K562 (cell line): ENCODE results near the gene PKLR. TPM values are rescaled to one million over a fixed set of nuclear protein-coding genes. Genes with fewer than 3 reads are reported as not detected.
A peak's percentile ranks its signal among the peaks of the same experiment; 100 is the strongest.

Source experiments
- ATAC-seq: fragments of 200-7000 bp; cut with Tn5 transposase; 3 replicates; pipeline ENCODE4 v1.9.1; 2020; ENCODE audit warnings: moderate library complexity
- BruUV-seq: library from RNA; stranded (reverse); fragments of 400-500 nt; replicated peaks from 2 replicates; lab custom pipeline; 2021; lab: Mats Ljungman, UMichigan
- CTCF ChIA-PET: fragments of 300-600 bp; formaldehyde crosslinking; extraction: SDS; loops from one replicate; lab custom pipeline; 2021; ENCODE audit warnings: low intra/inter-chr PET ratio; lab: Yijun Ruan, JAX
- POLR2A ChIA-PET: fragments of 300-600, 350-650 bp; sonication (Branson Sonifier 250); formaldehyde crosslinking; extraction: SDS; loops from one replicate; lab custom pipeline; 2021; ENCODE audit warnings: antibody characterized with exemption, inconsistent platforms; lab: Yijun Ruan, JAX
- DNase-seq, 4 experiments: peaks; one replicate each; pipeline versions ENCODE4 v3.0.0 to v3.0.0-alpha.2; 2011 to 2018; ENCODE audit warnings: low spot score in 3 of 4, mixed read lengths in 3 of 4; ENCODE audit errors: extremely low read depth in 1 of 4
- FAIRE-seq: peaks from 2 replicates; lab custom pipeline; 2011; peaks lifted over from hg19 to GRCh38; lab: Jason Lieb, UNC
- H2AFZ ChIP-seq: 2 replicates; pipeline ENCODE4 v1.6.0; 2011; ENCODE audit warnings: low read depth, low read length, control low read depth, inconsistent platforms
- H3K27ac ChIP-seq: fragments of 200-600 bp; 3 replicates; pipeline ENCODE4 v1.8.0; 2011; ENCODE audit warnings: low read depth, mild to moderate bottlenecking, control low read depth, inconsistent platforms, low read length, moderate library complexity, mixed read lengths; ENCODE audit errors: extremely low read depth
- H3K27me3 ChIP-seq, 2 experiments: fragments of 300-600 bp in 1 of 2; 2 replicates in 1 of 2; 3 replicates in 1 of 2; pipeline versions ENCODE4 v1.6.0 to v1.8.0; 2011; ENCODE audit warnings: inconsistent platforms in 2 of 2, low read length in 2 of 2, mild to moderate bottlenecking in 1 of 2, mixed read lengths in 1 of 2, moderate library complexity in 1 of 2; ENCODE audit not compliant: control insufficient read depth in 2 of 2, insufficient read depth in 2 of 2
- H3K36me3 ChIP-seq: fragments of 300-600 bp; 3 replicates; pipeline ENCODE4 v1.8.0; 2011; ENCODE audit warnings: mild to moderate bottlenecking, low read length, inconsistent platforms; ENCODE audit not compliant: control insufficient read depth, insufficient read depth
- H3K4me1 ChIP-seq, 2 experiments: fragments of 200-600 bp in 1 of 2; replicated peaks in 1 of 2; 2 replicates in 1 of 2; 3 replicates in 1 of 2; pipeline versions ENCODE4 v1.5.1 to v1.8.0; 2011; ENCODE audit warnings: inconsistent platforms in 2 of 2, low read length in 2 of 2, mild to moderate bottlenecking in 1 of 2, mixed read lengths in 1 of 2, moderate library complexity in 1 of 2; ENCODE audit not compliant: control insufficient read depth in 2 of 2, insufficient read depth in 2 of 2
- H3K4me2 ChIP-seq: 2 replicates; pipeline ENCODE4 v1.6.1; 2011; ENCODE audit warnings: low read length, control low read depth, inconsistent platforms, mixed read lengths; ENCODE audit not compliant: insufficient read depth
- H3K4me3 ChIP-seq: fragments of 200-600 bp; sonication (generic), shearing (Covaris generic); 2 replicates; pipeline ENCODE4 v1.5.1; 2016; ENCODE audit warnings: control low read depth, inconsistent platforms
- H3K79me2 ChIP-seq: fragments of 200-600 bp; 3 replicates; pipeline ENCODE4 v1.8.0; 2011; ENCODE audit warnings: low read length, inconsistent platforms; ENCODE audit not compliant: control insufficient read depth, insufficient read depth
- H3K9ac ChIP-seq, 2 experiments: 2 replicates each; pipeline versions ENCODE4 v1.6.0 to v1.6.1; 2011; ENCODE audit warnings: low read depth in 2 of 2, low read length in 2 of 2, control low read depth in 1 of 2, inconsistent platforms in 1 of 2, mild to moderate bottlenecking in 1 of 2, mixed read lengths in 1 of 2; ENCODE audit not compliant: insufficient read depth in 1 of 2
- H3K9me1 ChIP-seq: one replicate; pipeline ENCODE4 v1.6.0; 2011; ENCODE audit warnings: inconsistent platforms, mild to moderate bottlenecking, low read length, moderate library complexity; ENCODE audit not compliant: control insufficient read depth, insufficient read depth
- H3K9me3 ChIP-seq: replicated peaks from 2 replicates; pipeline ENCODE4 v1.5.1; 2011; ENCODE audit warnings: low read depth, low read length, inconsistent platforms; ENCODE audit not compliant: control insufficient read depth, insufficient read depth
- H4K20me1 ChIP-seq: replicated peaks from 2 replicates; pipeline ENCODE4 v1.6.1; 2011; ENCODE audit warnings: low read length, inconsistent platforms, mixed read lengths; ENCODE audit not compliant: control insufficient read depth, insufficient read depth
- E2F3 ChIP-seq: fragments of 250-450 bp; sonication (Bioruptor Pico); IDR thresholded peaks from 2 replicates; pipeline ENCODE4 v1.4.0; 2020; ENCODE audit warnings: mild to moderate bottlenecking
- FOXM1 ChIP-seq, 2 experiments: fragments of 450-650 bp in 1 of 2; sonication (generic) in 1 of 2; formaldehyde crosslinking in 1 of 2; IDR thresholded peaks; 2 replicates each; pipeline versions ENCODE4 v1.6.1 to v1.9.0; 2017 to 2022; ENCODE audit warnings: low read depth in 2 of 2, mild to moderate bottlenecking in 2 of 2, missing genetic modification reagents in 1 of 2, moderate library complexity in 1 of 2
- REST ChIP-seq, 2 experiments: fragments of 450-650 bp; formaldehyde crosslinking in 1 of 2; IDR thresholded peaks; 2 replicates each; pipeline versions ENCODE4 v1.4.0 to v1.6.1; 2014 to 2020; ENCODE audit warnings: mild to moderate bottlenecking in 2 of 2, borderline replicate concordance in 1 of 2, low read depth in 1 of 2
- SAFB ChIP-seq: fragments of 200-400 bp; formaldehyde crosslinking; IDR thresholded peaks from 2 replicates; pipeline ENCODE4 v1.6.1; 2017; ENCODE audit warnings: low read depth, low read length, borderline replicate concordance
- ZNF589 ChIP-seq: fragments of 200-800 bp; sonication (Bioruptor generic); IDR thresholded peaks from 2 replicates; pipeline ENCODE4 v1.6.1; 2016; ENCODE audit warnings: low read depth, missing genetic modification characterization, missing compliant biosample characterization
- WGBS: fragments of 100-300 bp; shearing (Covaris generic); methylation state at CpG from one replicate; pipeline ENCODE4 v1.1.6; 2016; ENCODE audit warnings: low coverage, mixed read lengths; ENCODE audit not compliant: insufficient coverage; ENCODE audit errors: missing lambda C conversion rate; 5-methylcytosine and 5-hydroxymethylcytosine counted together
- in situ Hi-C: fragments of 300-500 bp; cut with MboI; formaldehyde crosslinking; loops from 4 replicates; pipeline ENCODE4 v1.15.0; 2018; ENCODE audit warnings: inconsistent platforms, mixed read lengths
- intact Hi-C: fragments of 100-400 bp; cut with micrococcal nuclease; formaldehyde crosslinking; loops from 2 replicates; pipeline ENCODE4 v1.14.2; 2022
- polyA plus RNA-seq, 8 experiments: library from polyadenylated mRNA; depleted of rRNA in 4 of 8; stranded (reverse) in 5 of 8; unstranded in 3 of 8; fragments of >200 nt; fragmentation: Nextera tagmentation in 2 of 8; fragmentation: Illumina TruSeq in 1 of 8; extraction: Ambion mirVana in 2 of 8; extraction: Trizol in 1 of 8; gene quantifications; 2 replicates each; pipeline versions ENCODE4 v1.2.1 to v1.2.3, GENCODE V29; 2011 to 2014; ENCODE audit warnings: inconsistent platforms in 1 of 8, missing spikeins in 1 of 8
- total RNA-seq, 7 experiments: library from RNA; depleted of rRNA in 6 of 7; stranded (reverse); fragments of >200 nt in 6 of 7; fragmentation: Illumina TruSeq in 2 of 7; extraction: Trizol in 2 of 7; gene quantifications; 2 replicates each; pipeline versions ENCODE4 v1.2.1 to v1.2.3, GENCODE V29; 2011 to 2021; ENCODE audit warnings: low replicate concordance in 1 of 7
- TF ChIP-seq, protein P1 (sequence below): sonication (generic); formaldehyde crosslinking; IDR thresholded peaks from 2 replicates; pipeline ENCODE4 v1.8.0; 2022; ENCODE audit warnings: missing genetic modification reagents, mild to moderate bottlenecking, moderate library complexity, borderline replicate concordance
- TF ChIP-seq, protein P2 (sequence below): fragments of 450-650 bp; formaldehyde crosslinking; IDR thresholded peaks from 2 replicates; pipeline ENCODE4 v1.4.0; 2022; ENCODE audit warnings: missing genetic modification characterization
- TF ChIP-seq, protein P3 (sequence below): IDR thresholded peaks from 3 replicates; pipeline ENCODE4 v1.6.1; 2011; ENCODE audit warnings: borderline replicate concordance, mild to moderate bottlenecking; ENCODE audit not compliant: insufficient read length, insufficient read depth

The PKLR gene
- total and polyA plus RNA-seq, 9 of the 15 experiments (the other 6 are each of a cell fraction or from before 2014, with no cell fraction given), result 10.7 to 78.4 (median 38.2) TPM

GRCh38 chr1:155254228-155254713 is 47.0 kb downstream of the PKLR start:
- CTCF ChIA-PET, result interaction anchor here (1.2 kb wide), 1 partner anchor 69 kb away, joined by 4 read pairs; no protein-coding TSS in a partner anchor
- Histone ChIP-seq H2AFZ (peak overlapping the region; percentile 93; the same call in 1 of the 2 replicates), H3K79me2 (peaks cover 18% of the 10 kb centered on the region), H3K4me2 (peak overlapping the region; percentile 81), H4K20me1 (no peaks in the 10 kb centered on the region), H3K27me3 (no peaks in the 10 kb centered on the region), H3K36me3 (peaks cover 35% of the 10 kb centered on the region; the same call in 2 of the 3 replicates), H3K4me1 (peaks cover 25 to 48% of the 10 kb centered on the region in 2 experiments), H3K9me1 (no peaks in the 10 kb centered on the region), H3K9me3 (no peaks in the 10 kb centered on the region), H3K27ac (peak overlapping the region; percentile 65; the same call in 2 of the 3 replicates), H3K9ac (peak overlapping the region; percentile 75 to 97; a peak in 3 of 4 replicates), H3K4me3 (peak overlapping the region; percentile 58)
- no peak for ATAC-seq
- intact Hi-C loops (loop anchor here (5.0 to 10.0 kb wide), 2 partner anchors 251 to 338 kb away; no protein-coding TSS in a partner anchor), in situ Hi-C loops (loop anchor here (10.0 kb wide), 1 partner anchor 341 kb away; no protein-coding TSS in a partner anchor)
- no peak for FAIRE-seq
- POLR2A ChIA-PET, result no interaction called here
- no TSS peak for BruUV-seq
- WGBS, result 48% methylated on average over 10 of the region's 12 CpGs
- peak in 2 of 4 experiments; percentile 23 to 31 for DNase-seq
- TF ChIP-seq REST (IDR thresholded peaks at IDR 0.05; ENCODE audit: borderline replicate concordance) (no peak), REST (CRISPR knock-in tag; IDR thresholded peaks at IDR 0.05; ENCODE audit: low read depth) (no peak), SAFB (no peak), E2F3 (CRISPR knock-in tag) (no peak), ZNF589 (no peak), FOXM1 (IDR thresholded peaks at IDR 0.05; ENCODE audit: low read depth) (no peak), FOXM1 (CRISPR knock-in tag; IDR thresholded peaks at IDR 0.05; ENCODE audit: low read depth) (0 out of 2 replicates have a peak, but pooled peaks have one; percentile 10)
- TF ChIP-seq, protein P1, sequence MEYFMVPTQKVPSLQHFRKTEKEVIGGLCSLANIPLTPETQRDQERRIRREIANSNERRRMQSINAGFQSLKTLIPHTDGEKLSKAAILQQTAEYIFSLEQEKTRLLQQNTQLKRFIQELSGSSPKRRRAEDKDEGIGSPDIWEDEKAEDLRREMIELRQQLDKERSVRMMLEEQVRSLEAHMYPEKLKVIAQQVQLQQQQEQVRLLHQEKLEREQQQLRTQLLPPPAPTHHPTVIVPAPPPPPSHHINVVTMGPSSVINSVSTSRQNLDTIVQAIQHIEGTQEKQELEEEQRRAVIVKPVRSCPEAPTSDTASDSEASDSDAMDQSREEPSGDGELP (CRISPR knock-in tag), result peak; percentile 58; the same call in 1 of the 2 replicates
- TF ChIP-seq, protein P2, sequence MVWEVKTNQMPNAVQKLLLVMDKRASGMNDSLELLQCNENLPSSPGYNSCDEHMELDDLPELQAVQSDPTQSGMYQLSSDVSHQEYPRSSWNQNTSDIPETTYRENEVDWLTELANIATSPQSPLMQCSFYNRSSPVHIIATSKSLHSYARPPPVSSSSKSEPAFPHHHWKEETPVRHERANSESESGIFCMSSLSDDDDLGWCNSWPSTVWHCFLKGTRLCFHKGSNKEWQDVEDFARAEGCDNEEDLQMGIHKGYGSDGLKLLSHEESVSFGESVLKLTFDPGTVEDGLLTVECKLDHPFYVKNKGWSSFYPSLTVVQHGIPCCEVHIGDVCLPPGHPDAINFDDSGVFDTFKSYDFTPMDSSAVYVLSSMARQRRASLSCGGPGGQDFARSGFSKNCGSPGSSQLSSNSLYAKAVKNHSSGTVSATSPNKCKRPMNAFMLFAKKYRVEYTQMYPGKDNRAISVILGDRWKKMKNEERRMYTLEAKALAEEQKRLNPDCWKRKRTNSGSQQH, result no peak
- TF ChIP-seq, protein P3, sequence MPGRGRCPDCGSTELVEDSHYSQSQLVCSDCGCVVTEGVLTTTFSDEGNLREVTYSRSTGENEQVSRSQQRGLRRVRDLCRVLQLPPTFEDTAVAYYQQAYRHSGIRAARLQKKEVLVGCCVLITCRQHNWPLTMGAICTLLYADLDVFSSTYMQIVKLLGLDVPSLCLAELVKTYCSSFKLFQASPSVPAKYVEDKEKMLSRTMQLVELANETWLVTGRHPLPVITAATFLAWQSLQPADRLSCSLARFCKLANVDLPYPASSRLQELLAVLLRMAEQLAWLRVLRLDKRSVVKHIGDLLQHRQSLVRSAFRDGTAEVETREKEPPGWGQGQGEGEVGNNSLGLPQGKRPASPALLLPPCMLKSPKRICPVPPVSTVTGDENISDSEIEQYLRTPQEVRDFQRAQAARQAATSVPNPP, result no peak
